A549 (cell line): ENCODE measurements around the gene TNNT2.

ENCODE experiments used
- CTCF ChIP-seq: fragments of >200 bp; sonication (Bioruptor Twin); formaldehyde crosslinking; IDR thresholded peaks from 3 replicates; pipeline ENCODE4 v1.5.1; 2016
- EP300 ChIP-seq, 2 experiments: fragments of >200 bp; sonication (Bioruptor Twin); formaldehyde crosslinking; IDR thresholded peaks; 2 replicates in 1 of 2; 3 replicates in 1 of 2; pipeline ENCODE4 v1.6.1; 2016 to 2017
- HDAC2 ChIP-seq: fragments of 200-600 bp; sonication (generic); IDR thresholded peaks from 2 replicates; pipeline ENCODE4 v1.6.1; 2016
- POLR2A ChIP-seq: IDR thresholded peaks from 2 replicates; pipeline ENCODE4 v1.6.1; 2012; ENCODE audit warnings: mild to moderate bottlenecking, low read length
- RCOR1 ChIP-seq: fragments of 150-350 bp; IDR thresholded peaks from 2 replicates; pipeline ENCODE4 v1.6.1; 2014; ENCODE audit warnings: antibody characterized with exemption, low read length, low read depth
- REST ChIP-seq: fragments of 200-600 bp; sonication (generic); IDR thresholded peaks from 2 replicates; pipeline ENCODE4 v1.6.1; 2016; ENCODE audit warnings: antibody characterized with exemption, mild to moderate bottlenecking, moderate library complexity

- TF ChIP-seq HDAC2 (no peak), REST (no peak), POLR2A (no peak), RCOR1 (no peak), EP300 (IDR thresholded peaks at IDR 0.05) (no peak), CTCF (no peak)
Measured at GRCh38 chr1:201332021-201332420, 45.5 kb downstream of the TNNT2 start.
